ENCODE results near the gene KY. TPM values are rescaled to one million over a fixed set of nuclear protein-coding genes. Genes with fewer than 3 reads are reported as not detected.

KY gene
- total and polyA plus RNA-seq, 2 experiments from 2014 or later = not detected

GRCh38 chr3:134609821-134610431, 40.9 kb downstream of the KY start (continued):
- no peak for TF ChIP-seq CREB1 (CRISPR knock-in tag; IDR thresholded peaks at IDR 0.05; ENCODE audit: low read depth)
- no peak for TF ChIP-seq NANOG (IDR thresholded peaks at IDR 0.05; ENCODE audit: borderline replicate concordance)
- no peak for TF ChIP-seq ZNF462 (CRISPR knock-in tag; IDR thresholded peaks at IDR 0.05)

- Mint-ChIP-seq H3K27me3 (ENCODE audit: insufficient read depth, low read depth, poor library complexity) (peaks cover 6% of the 10 kb centered on the region), H3K4me3 (no peak overlapping the region), H3K27ac (no peak overlapping the region), H3K4me1 (no peaks in the 10 kb centered on the region), H3K9me3 (no peaks in the 10 kb centered on the region), H3K36me3 (ENCODE audit: low read depth) (no peaks in the 10 kb centered on the region; the same call in 2 of the 3 replicates)
- no peak for TF ChIP-seq POLR2AphosphoS5 (IDR thresholded peaks at IDR 0.05; ENCODE audit: low read depth)
- Histone ChIP-seq H3K4me2 (no peak overlapping the region), H2AFZ (no peak overlapping the region), H3K9me2 (ENCODE audit: insufficient read depth) (no peaks in the 10 kb centered on the region), H3F3A (replicated peaks; ENCODE audit: low read depth) (no peaks in the 10 kb centered on the region), H3K27ac (ENCODE audit: low read depth) (no peak overlapping the region), H4K20me1 (replicated peaks; ENCODE audit: insufficient read depth) (no peaks in the 10 kb centered on the region), H3K79me2 (replicated peaks; ENCODE audit: insufficient read depth) (no peaks in the 10 kb centered on the region), H3K4me1 (ENCODE audit: insufficient read depth) (no peaks in the 10 kb centered on the region), H3K36me3 (ENCODE audit: insufficient read depth) (no peaks in the 10 kb centered on the region), H3K27me3 (ENCODE audit: insufficient read depth) (no peaks in the 10 kb centered on the region), H3K4me3 (no peak overlapping the region)
- no peak for ATAC-seq
- DNase-seq (ENCODE audit: low spot score) = no peak
Measured at GRCh38 chr3:134608771-134609435, 41.9 kb downstream of the KY start.

Measured in GM23338 (cell line).